Stomach (tissue), 4 donors: ENCODE measurements around the gene FBH1.

Source experiments
- CTCF ChIP-seq, 7 experiments: fragments of 450-650 bp in 4 of 7; fragments of 200-600 bp in 3 of 7; sonication (generic) in 3 of 7; IDR thresholded peaks; one replicate each; pipeline ENCODE4 v1.5.1; 2016 to 2019; ENCODE audit warnings: antibody characterized with exemption in 7 of 7, control low read depth in 2 of 7, mild to moderate bottlenecking in 1 of 7
- EP300 ChIP-seq: sonication (generic); formaldehyde crosslinking; IDR thresholded peaks from one replicate; pipeline ENCODE4 v1.6.1; 2017; ENCODE audit warnings: antibody characterized with exemption
- POLR2A ChIP-seq, 4 donors: fragments of 450-650 bp; IDR thresholded peaks; one replicate each; pipeline ENCODE4 v1.6.1; 2016; ENCODE audit warnings: antibody characterized with exemption in 4 of 4, control low read depth in 2 of 4, mild to moderate bottlenecking in 1 of 4, moderate library complexity in 1 of 4

- TF ChIP-seq CTCF (IDR thresholded peaks at IDR 0.05) (no peak), POLR2A (IDR thresholded peaks at IDR 0.05) (no peak), EP300 (no peak)
Measured at GRCh38 chr10:5952731-5953385, 62.8 kb downstream of the FBH1 start.
